GM23338 (cell line): Measurements from ENCODE around the gene FBN3. TPM values are rescaled to one million over a fixed set of nuclear protein-coding genes. Genes with fewer than 3 reads are reported as not detected.

Experiments
- ATAC-seq: fragments of 200-7000 bp; cut with Tn5 transposase; 3 replicates; pipeline ENCODE4 v1.9.1; 2020
- DNase-seq: peaks from one replicate; pipeline ENCODE4 v3.0.0-alpha.2; 2015; ENCODE audit warnings: low spot score
- H2AFZ ChIP-seq: fragments of 200-600 bp; sonication (generic); 2 replicates; pipeline ENCODE4 v1.8.0; 2016; ENCODE audit warnings: antibody characterized with exemption, mild to moderate bottlenecking, moderate library complexity
- H3F3A ChIP-seq: fragments of 200-600 bp; sonication (generic); replicated peaks from 2 replicates; pipeline ENCODE4 v1.8.0; 2017; ENCODE audit warnings: antibody characterized with exemption, mixed run types, low read depth
- H3K27ac ChIP-seq: fragments of 200-600 bp; sonication (generic); 2 replicates; pipeline ENCODE4 v1.6.1; 2016; ENCODE audit warnings: low read depth
- H3K27me3 ChIP-seq: fragments of 200-600 bp; sonication (generic); 2 replicates; pipeline ENCODE4 v1.8.0; 2016; ENCODE audit warnings: mild to moderate bottlenecking, mixed run types, moderate library complexity; ENCODE audit not compliant: insufficient read depth
- H3K36me3 ChIP-seq: fragments of 200-600 bp; sonication (generic); 2 replicates; pipeline ENCODE4 v1.8.0; 2016; ENCODE audit warnings: mild to moderate bottlenecking; ENCODE audit not compliant: insufficient read depth
- H3K4me1 ChIP-seq: fragments of 200-600 bp; sonication (generic); 2 replicates; pipeline ENCODE4 v1.8.0; 2016; ENCODE audit warnings: mild to moderate bottlenecking, moderate library complexity; ENCODE audit not compliant: insufficient read depth
- H3K4me2 ChIP-seq: fragments of 200-600 bp; sonication (generic); 2 replicates; pipeline ENCODE4 v1.7.1; 2017; ENCODE audit warnings: mixed run types
- H3K4me3 ChIP-seq: fragments of 200-600 bp; sonication (generic); 2 replicates; pipeline ENCODE4 v1.6.1; 2016; ENCODE audit warnings: mixed run types
- H3K79me2 ChIP-seq: fragments of 200-600 bp; sonication (generic); replicated peaks from 2 replicates; pipeline ENCODE4 v1.8.0; 2017; ENCODE audit warnings: mild to moderate bottlenecking; ENCODE audit not compliant: insufficient read depth
- H3K9me2 ChIP-seq: fragments of 200-600 bp; sonication (generic); 2 replicates; pipeline ENCODE4 v1.8.0; 2017; ENCODE audit not compliant: insufficient read depth
- H4K20me1 ChIP-seq: fragments of 200-600 bp; sonication (generic); replicated peaks from 2 replicates; pipeline ENCODE4 v1.8.0; 2017; ENCODE audit warnings: mild to moderate bottlenecking; ENCODE audit not compliant: insufficient read depth
- H3K27ac Mint-ChIP-seq: 2 replicates; pipeline ENCODE4 v1.8.0; 2020; ENCODE audit warnings: inconsistent platforms, mild to moderate bottlenecking, moderate library complexity, mixed read lengths
- H3K27me3 Mint-ChIP-seq: 3 replicates; pipeline ENCODE4 v1.8.0; 2022; ENCODE audit warnings: low read depth, mild to moderate bottlenecking, moderate library complexity, mixed read lengths, inconsistent platforms; ENCODE audit not compliant: insufficient read depth, poor library complexity
- H3K36me3 Mint-ChIP-seq: 3 replicates; pipeline ENCODE4 v1.8.0; 2021; ENCODE audit warnings: low read depth, mild to moderate bottlenecking, inconsistent platforms, moderate library complexity, mixed read lengths
- H3K4me1 Mint-ChIP-seq: 3 replicates; pipeline ENCODE4 v1.8.0; 2020; ENCODE audit warnings: mild to moderate bottlenecking, inconsistent platforms, mixed read lengths
- H3K4me3 Mint-ChIP-seq: 3 replicates; pipeline ENCODE4 v1.8.0; 2021; ENCODE audit warnings: moderate library complexity, mild to moderate bottlenecking, inconsistent platforms, mixed read lengths
- H3K9me3 Mint-ChIP-seq: 3 replicates; pipeline ENCODE4 v1.8.0; 2020; ENCODE audit warnings: moderate library complexity, mild to moderate bottlenecking, inconsistent platforms, mixed read lengths
- CREB1 ChIP-seq: fragments of 250-450 bp; sonication (Bioruptor Pico); IDR thresholded peaks from 2 replicates; pipeline ENCODE4 v1.5.0; 2020; ENCODE audit warnings: low read depth, mild to moderate bottlenecking, moderate library complexity
- EZH2 ChIP-seq: fragments of 200-600 bp; sonication (generic); IDR thresholded peaks from one replicate; pipeline ENCODE4 v1.8.0; 2017; ENCODE audit warnings: antibody characterized with exemption, mild to moderate bottlenecking, low read depth; ENCODE audit not compliant: unreplicated experiment
- EZH2phosphoT487 ChIP-seq: fragments of 200-600 bp; sonication (generic); IDR thresholded peaks from one replicate; pipeline ENCODE4 v1.8.1; 2018; ENCODE audit warnings: antibody characterized with exemption; ENCODE audit not compliant: unreplicated experiment
- POLR2AphosphoS5 ChIP-seq: IDR thresholded peaks from 2 replicates; pipeline ENCODE4 v1.6.1; 2016; ENCODE audit warnings: antibody characterized with exemption, low read depth
- STAT1 ChIP-seq: IDR thresholded peaks from one replicate; pipeline ENCODE4 v1.6.1; 2016; ENCODE audit warnings: antibody characterized with exemption; ENCODE audit not compliant: unreplicated experiment
- ZNF331 ChIP-seq: fragments of 250-450 bp; sonication (Bioruptor Pico); IDR thresholded peaks from 2 replicates; pipeline ENCODE4 v1.5.0; 2020; ENCODE audit warnings: low read depth, mild to moderate bottlenecking, moderate library complexity
- polyA plus RNA-seq: library from polyadenylated mRNA; unstranded; fragments of >200 nt; fragmentation: Nextera tagmentation; extraction: Ambion mirVana; gene quantifications from 2 replicates; pipeline ENCODE4 v1.2.1, GENCODE V29; 2016
- total RNA-seq: library from RNA; depleted of rRNA; stranded (reverse); fragments of >200 nt; shearing (Covaris generic); gene quantifications from 2 replicates; pipeline ENCODE4 v1.2.3, GENCODE V29; 2014
- TF ChIP-seq, protein P1 (sequence below): IDR thresholded peaks from one replicate; pipeline ENCODE4 v1.6.1; 2018; ENCODE audit warnings: antibody characterized with exemption; ENCODE audit not compliant: unreplicated experiment
- TF ChIP-seq, protein P2 (sequence below): IDR thresholded peaks from 2 replicates; pipeline ENCODE4 v1.6.1; 2016; ENCODE audit warnings: antibody characterized with exemption
- TF ChIP-seq, protein P3 (sequence below), 2 experiments: fragments of 200-600 bp in 1 of 2; sonication (generic) in 1 of 2; conservative IDR thresholded peaks; 2 replicates each; pipeline versions ENCODE4 v1.5.1 to v1.6.1; 2016 to 2017; ENCODE audit warnings: antibody characterized with exemption in 2 of 2, low read depth in 2 of 2, mild to moderate bottlenecking in 2 of 2, moderate library complexity in 1 of 2

Gene FBN3
- total and polyA plus RNA-seq, 2 experiments from 2014 or later: 8.5 to 54.5 TPM

DNA sequence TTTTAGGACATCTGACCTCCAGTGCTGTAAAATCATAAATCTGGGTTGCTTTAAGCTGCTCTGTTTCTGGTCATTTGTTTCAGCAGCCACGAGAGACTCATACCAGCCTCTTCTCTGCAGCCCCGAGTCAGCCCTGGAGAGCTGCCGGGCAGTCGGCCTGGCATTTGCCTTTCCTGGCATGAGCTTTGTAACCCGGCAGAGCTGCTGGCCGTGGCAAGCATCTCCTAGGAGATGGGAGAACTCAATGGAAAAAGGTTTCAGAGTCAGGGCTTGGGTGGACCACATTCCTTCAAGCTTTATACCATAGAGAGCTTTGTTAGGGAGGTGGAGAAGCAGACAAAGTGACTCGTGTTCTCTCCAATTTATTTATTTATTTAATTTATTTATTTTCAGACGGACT, 118.4 kb downstream of the FBN3 start (continued):
- TF ChIP-seq, protein P1, sequence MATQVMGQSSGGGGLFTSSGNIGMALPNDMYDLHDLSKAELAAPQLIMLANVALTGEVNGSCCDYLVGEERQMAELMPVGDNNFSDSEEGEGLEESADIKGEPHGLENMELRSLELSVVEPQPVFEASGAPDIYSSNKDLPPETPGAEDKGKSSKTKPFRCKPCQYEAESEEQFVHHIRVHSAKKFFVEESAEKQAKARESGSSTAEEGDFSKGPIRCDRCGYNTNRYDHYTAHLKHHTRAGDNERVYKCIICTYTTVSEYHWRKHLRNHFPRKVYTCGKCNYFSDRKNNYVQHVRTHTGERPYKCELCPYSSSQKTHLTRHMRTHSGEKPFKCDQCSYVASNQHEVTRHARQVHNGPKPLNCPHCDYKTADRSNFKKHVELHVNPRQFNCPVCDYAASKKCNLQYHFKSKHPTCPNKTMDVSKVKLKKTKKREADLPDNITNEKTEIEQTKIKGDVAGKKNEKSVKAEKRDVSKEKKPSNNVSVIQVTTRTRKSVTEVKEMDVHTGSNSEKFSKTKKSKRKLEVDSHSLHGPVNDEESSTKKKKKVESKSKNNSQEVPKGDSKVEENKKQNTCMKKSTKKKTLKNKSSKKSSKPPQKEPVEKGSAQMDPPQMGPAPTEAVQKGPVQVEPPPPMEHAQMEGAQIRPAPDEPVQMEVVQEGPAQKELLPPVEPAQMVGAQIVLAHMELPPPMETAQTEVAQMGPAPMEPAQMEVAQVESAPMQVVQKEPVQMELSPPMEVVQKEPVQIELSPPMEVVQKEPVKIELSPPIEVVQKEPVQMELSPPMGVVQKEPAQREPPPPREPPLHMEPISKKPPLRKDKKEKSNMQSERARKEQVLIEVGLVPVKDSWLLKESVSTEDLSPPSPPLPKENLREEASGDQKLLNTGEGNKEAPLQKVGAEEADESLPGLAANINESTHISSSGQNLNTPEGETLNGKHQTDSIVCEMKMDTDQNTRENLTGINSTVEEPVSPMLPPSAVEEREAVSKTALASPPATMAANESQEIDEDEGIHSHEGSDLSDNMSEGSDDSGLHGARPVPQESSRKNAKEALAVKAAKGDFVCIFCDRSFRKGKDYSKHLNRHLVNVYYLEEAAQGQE: no peak
- TF ChIP-seq POLR2AphosphoS5: no peak
- TF ChIP-seq, protein P2, sequence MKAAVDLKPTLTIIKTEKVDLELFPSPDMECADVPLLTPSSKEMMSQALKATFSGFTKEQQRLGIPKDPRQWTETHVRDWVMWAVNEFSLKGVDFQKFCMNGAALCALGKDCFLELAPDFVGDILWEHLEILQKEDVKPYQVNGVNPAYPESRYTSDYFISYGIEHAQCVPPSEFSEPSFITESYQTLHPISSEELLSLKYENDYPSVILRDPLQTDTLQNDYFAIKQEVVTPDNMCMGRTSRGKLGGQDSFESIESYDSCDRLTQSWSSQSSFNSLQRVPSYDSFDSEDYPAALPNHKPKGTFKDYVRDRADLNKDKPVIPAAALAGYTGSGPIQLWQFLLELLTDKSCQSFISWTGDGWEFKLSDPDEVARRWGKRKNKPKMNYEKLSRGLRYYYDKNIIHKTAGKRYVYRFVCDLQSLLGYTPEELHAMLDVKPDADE: no peak
- no peak for TF ChIP-seq CREB1 (CRISPR knock-in tag)
- no peak for TF ChIP-seq STAT1
- TF ChIP-seq, protein P3, sequence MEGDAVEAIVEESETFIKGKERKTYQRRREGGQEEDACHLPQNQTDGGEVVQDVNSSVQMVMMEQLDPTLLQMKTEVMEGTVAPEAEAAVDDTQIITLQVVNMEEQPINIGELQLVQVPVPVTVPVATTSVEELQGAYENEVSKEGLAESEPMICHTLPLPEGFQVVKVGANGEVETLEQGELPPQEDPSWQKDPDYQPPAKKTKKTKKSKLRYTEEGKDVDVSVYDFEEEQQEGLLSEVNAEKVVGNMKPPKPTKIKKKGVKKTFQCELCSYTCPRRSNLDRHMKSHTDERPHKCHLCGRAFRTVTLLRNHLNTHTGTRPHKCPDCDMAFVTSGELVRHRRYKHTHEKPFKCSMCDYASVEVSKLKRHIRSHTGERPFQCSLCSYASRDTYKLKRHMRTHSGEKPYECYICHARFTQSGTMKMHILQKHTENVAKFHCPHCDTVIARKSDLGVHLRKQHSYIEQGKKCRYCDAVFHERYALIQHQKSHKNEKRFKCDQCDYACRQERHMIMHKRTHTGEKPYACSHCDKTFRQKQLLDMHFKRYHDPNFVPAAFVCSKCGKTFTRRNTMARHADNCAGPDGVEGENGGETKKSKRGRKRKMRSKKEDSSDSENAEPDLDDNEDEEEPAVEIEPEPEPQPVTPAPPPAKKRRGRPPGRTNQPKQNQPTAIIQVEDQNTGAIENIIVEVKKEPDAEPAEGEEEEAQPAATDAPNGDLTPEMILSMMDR (conservative IDR thresholded peaks at IDR 0.05; ENCODE audit: low read depth in 2 of 2): no peak
- no peak for TF ChIP-seq EZH2
- no peak for TF ChIP-seq EZH2phosphoT487
- no peak for TF ChIP-seq ZNF331 (CRISPR knock-in tag)

DNA sequence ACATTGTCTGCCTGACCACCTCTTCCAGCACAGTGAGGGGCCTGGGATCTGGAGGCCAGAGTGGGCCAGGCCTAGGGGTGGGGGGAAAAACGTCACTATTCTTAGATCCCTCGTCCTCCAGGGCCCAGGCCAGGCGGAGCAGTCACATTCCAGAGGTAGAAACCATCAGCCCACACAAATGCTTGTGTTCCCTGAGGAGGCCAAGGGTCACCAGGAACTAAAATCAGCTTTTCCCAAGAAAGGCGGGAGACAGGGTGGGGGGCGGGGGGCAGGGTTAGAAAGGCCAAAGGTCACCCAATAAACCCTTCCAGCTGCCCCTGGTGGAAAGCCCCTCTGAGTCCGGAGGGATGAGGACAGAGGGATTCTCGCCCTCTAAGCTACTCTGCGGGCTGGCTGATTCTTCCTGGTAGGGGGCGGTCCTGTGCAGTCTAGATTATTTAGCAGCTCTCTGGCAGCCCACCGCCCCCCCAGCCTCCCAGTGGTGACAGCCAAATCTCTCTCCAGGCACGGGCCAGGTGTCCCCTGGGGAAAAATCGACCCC, 120.4 kb downstream of the FBN3 start:
- H3K9me2 ChIP-seq: no peaks in the 10 kb centered on the region
- TF ChIP-seq, protein P3 (conservative IDR thresholded peaks at IDR 0.05; ENCODE audit: low read depth in 2 of 2): peak in 1 of 2 experiments; percentile 38; a peak in 1 of 4 replicates
- TF ChIP-seq ZNF331 (CRISPR knock-in tag) (no peak), POLR2AphosphoS5 (no peak), EZH2phosphoT487 (no peak)
- no peaks in the 10 kb centered on the region for H3K27me3 ChIP-seq
- Mint-ChIP-seq H3K4me3 (no peak overlapping the region), H3K27me3 (peaks cover 13% of the 10 kb centered on the region), H3K4me1 (peaks cover 20% of the 10 kb centered on the region), H3K9me3 (no peaks in the 10 kb centered on the region), H3K36me3 (no peaks in the 10 kb centered on the region), H3K27ac (no peak overlapping the region)
- H3K79me2 ChIP-seq: no peaks in the 10 kb centered on the region
- ATAC-seq: peak; percentile 77
- peaks cover 8% of the 10 kb centered on the region for H3K4me1 ChIP-seq
- 0 out of 2 replicates have a peak, but pooled peaks cover under 1% of the 10 kb centered on the region for H3F3A ChIP-seq
- no peak overlapping the region for H3K4me3 ChIP-seq
- no peak overlapping the region; the same call in 1 of the 2 replicates for H2AFZ ChIP-seq
- H3K4me2 ChIP-seq: peak overlapping the region; percentile 38; the same call in 1 of the 2 replicates
- no peaks in the 10 kb centered on the region for H4K20me1 ChIP-seq
- no peaks in the 10 kb centered on the region for H3K36me3 ChIP-seq
- DNase-seq: peak; percentile 69
- no peak overlapping the region for H3K27ac ChIP-seq
